Erythroblast (primary cell): ENCODE measurements around the gene NRSN2.
"Not testable (repeated sequence)": the region's sequence is repeated elsewhere in the genome, so short reads cannot be mapped to it uniquely, and the experiment has no call there.

ENCODE experiments used
- DNase-seq, 2 experiments: peaks; one replicate each; lab custom pipeline; 2025; lab: John Stamatoyannopoulos, UW
- GATA1 ChIP-seq: IDR thresholded peaks from 2 replicates; pipeline ENCODE4 v1.6.1; 2011; ENCODE audit warnings: low read depth, mild to moderate bottlenecking, control low read depth, low read length, moderate library complexity
- POLR2A ChIP-seq: IDR thresholded peaks from 2 replicates; pipeline ENCODE4 v1.6.1; 2011; ENCODE audit warnings: mild to moderate bottlenecking, low read length

Gene NRSN2

GRCh38 chr20:368915-369314 lies 22.0 kb downstream of the NRSN2 start:
- DNase-seq = no peak
- TF ChIP-seq GATA1 = no peak
- TF ChIP-seq POLR2A = no peak

GRCh38 chr20:370151-370600 lies 23.3 kb downstream of the NRSN2 start:
- no peak for DNase-seq
- TF ChIP-seq GATA1 (no peak), POLR2A (no peak)

- peak; percentile 44 to 72 for DNase-seq
- TF ChIP-seq GATA1 (no peak), POLR2A (no peak)
Observed at GRCh38 chr20:370977-371754, 24.3 kb downstream of the NRSN2 start.

GRCh38 chr20:371755-372542 lies 25.0 kb downstream of the NRSN2 start:
- DNase-seq = peak; percentile 94 to 97
- TF ChIP-seq GATA1 = no peak
- TF ChIP-seq POLR2A = peak; percentile 64

- peak; percentile 36 to 69 for DNase-seq
Observed at GRCh38 chr20:372543-373082, 25.7 kb downstream of the NRSN2 start.

- peak; percentile 32 for TF ChIP-seq POLR2A
- TF ChIP-seq GATA1 = no peak
- DNase-seq = peak; percentile 86 to 92
Observed at GRCh38 chr20:373171-373890, 26.4 kb downstream of the NRSN2 start.

- TF ChIP-seq POLR2A (no peak), GATA1 (no peak)
- DNase-seq = peak; percentile 76 to 78
Observed at GRCh38 chr20:375265-375889, 28.5 kb downstream of the NRSN2 start.

GRCh38 chr20:376089-376488 lies 29.2 kb downstream of the NRSN2 start:
- DNase-seq = no peak
- TF ChIP-seq GATA1 = no peak
- no peak for TF ChIP-seq POLR2A

- no peak for DNase-seq
- TF ChIP-seq POLR2A (no peak), GATA1 (no peak)
Observed at GRCh38 chr20:376750-377149, 29.8 kb downstream of the NRSN2 start.

GRCh38 chr20:377578-377977 lies 30.7 kb downstream of the NRSN2 start:
- DNase-seq = not testable (repeated sequence)

GRCh38 chr20:378961-379336 lies 32.0 kb downstream of the NRSN2 start:
- TF ChIP-seq GATA1 (no peak), POLR2A (no peak)
- no peak for DNase-seq

GRCh38 chr20:380763-381580 lies 34.1 kb downstream of the NRSN2 start:
- peak; percentile 85 to 96 for DNase-seq
- TF ChIP-seq GATA1 (no peak), POLR2A (peak; percentile 54)

- no peak for TF ChIP-seq GATA1
- peak; percentile 59 for TF ChIP-seq POLR2A
Observed at GRCh38 chr20:381581-382290, 34.8 kb downstream of the NRSN2 start.

More at GRCh38 chr20:381581-382290, 34.8 kb downstream of the NRSN2 start:
- DNase-seq = peak; percentile 91 to 96
